GM13976 (cell line): ENCODE results near the gene PTBP1.

Experiments used
- DNase-seq: peaks from one replicate; pipeline ENCODE4 v3.0.0; 2012; ENCODE audit warnings: low spot score
- CTCF ChIP-seq: IDR thresholded peaks from 2 replicates; pipeline ENCODE4 v1.5.1; 2012; ENCODE audit warnings: borderline replicate concordance, mild to moderate bottlenecking; ENCODE audit not compliant: insufficient read depth; ENCODE audit errors: extremely low read depth, missing control alignments, control extremely low read depth
- in situ Hi-C: fragments of 300-500 bp; cut with MboI; formaldehyde crosslinking; loops from one replicate; pipeline ENCODE4 v1.12.0; 2022; ENCODE audit warnings: low sequenced_read_pairs, mixed read lengths, inconsistent platforms; ENCODE audit not compliant: unreplicated experiment

The PTBP1 gene

GRCh38 chr19:858868-859843 is 61.9 kb downstream of the PTBP1 start, which contains the start of gene CFD:
Gene CFD, plus strand, starts transcription at chr19:859664. Its CDS starts 26 bp downstream, at chr19:859690.
- TF ChIP-seq CTCF, result no peak
- DNase-seq, result no peak
- in situ Hi-C loops, result no loop called here

GRCh38 chr19:861141-861755 is 64.0 kb downstream of the PTBP1 start:
- no peak for DNase-seq
- in situ Hi-C loops, result loop anchor here (10.0 kb wide), 1 partner anchor 54 kb away; the partner anchor contains the start of genes KISS1R and R3HDM4

More at GRCh38 chr19:861141-861755, 64.0 kb downstream of the PTBP1 start:
- TF ChIP-seq CTCF, result no peak
